SIG-M5 (cell line): Measurements from ENCODE around the gene TMA7.
"Not testable (repeated sequence)": the region's sequence is repeated elsewhere in the genome, so short reads cannot be mapped to it uniquely, and the experiment has no call there.

Experiments used
- DNase-seq: peaks from one replicate; lab custom pipeline; 2025; lab: John Stamatoyannopoulos, UW

The TMA7 gene

DNA sequence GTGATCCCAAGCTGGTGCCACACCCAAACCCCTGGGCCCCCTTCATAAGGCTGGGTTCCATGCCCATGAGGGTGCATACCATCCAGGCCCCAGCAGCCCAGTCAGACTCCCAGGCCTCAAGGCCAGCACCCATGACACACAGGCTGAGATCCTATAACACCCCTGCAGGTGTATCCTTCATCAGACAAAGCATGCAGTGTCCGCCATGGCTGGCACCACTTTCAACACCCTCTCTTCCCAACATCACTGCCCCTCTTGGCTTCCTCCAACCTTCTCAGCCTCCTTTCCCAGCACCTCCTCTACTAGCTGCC is 3.6 kb upstream of the TMA7 start:
- DNase-seq = no peak

DNA sequence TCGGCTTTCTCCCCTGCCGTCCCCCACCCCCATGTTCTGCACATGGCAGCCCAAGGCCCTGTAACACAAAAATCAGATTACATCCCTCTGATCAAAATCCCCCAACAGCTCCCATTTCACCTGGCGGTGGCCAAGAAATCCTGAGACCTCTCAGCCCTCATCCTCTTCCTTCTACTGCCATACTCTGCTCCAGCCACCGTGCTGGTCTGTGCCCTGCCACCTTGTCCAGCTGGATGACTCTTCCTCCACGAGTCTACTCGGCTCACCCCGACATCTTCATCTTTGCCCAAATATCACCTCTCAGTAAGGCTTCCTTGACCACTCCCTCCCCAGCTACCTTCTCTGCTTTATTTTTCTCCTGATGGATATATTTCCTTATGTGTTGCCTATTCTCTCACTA is 3.2 kb upstream of the TMA7 start:
- DNase-seq = no peak

DNA sequence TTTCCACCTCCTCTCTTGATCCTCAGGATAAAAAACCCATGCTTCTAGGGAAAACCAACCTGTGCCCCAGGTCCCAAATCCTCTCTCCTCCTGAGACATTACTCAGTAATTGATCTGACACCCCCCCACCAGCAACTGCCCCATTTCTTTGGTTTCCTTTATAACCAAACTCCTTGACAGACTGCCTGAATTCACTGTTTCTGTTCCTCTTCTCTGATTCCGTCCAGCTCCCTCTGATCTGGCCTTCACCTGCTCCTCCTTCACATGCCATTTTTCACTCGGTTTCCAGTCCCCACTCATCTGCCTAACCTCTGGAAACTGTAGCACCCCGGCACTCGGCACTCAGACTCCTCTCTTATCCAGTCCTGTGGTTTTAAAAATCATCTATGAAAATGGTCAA is 2.2 kb upstream of the TMA7 start:
- DNase-seq = no peak

DNA sequence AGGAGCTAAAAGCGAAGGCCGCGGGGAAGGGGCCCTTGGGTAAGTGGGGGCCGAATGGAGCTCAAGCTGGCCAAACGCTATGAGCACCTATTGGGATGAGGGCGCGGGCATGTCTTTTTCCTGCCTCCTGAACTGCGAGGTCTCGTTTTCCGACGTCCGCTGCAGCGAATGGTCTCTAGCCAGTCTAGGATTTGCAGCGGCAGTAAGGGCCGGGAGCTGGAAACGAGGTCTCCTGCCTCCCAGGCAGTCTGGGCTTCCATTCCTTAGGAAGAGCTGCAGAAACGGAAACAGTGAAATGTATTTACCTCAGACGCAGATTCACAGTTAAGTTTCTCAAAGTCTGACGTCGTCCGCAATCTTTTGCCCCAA is 517 bp downstream of the TMA7 start:
- DNase-seq = no peak

DNA sequence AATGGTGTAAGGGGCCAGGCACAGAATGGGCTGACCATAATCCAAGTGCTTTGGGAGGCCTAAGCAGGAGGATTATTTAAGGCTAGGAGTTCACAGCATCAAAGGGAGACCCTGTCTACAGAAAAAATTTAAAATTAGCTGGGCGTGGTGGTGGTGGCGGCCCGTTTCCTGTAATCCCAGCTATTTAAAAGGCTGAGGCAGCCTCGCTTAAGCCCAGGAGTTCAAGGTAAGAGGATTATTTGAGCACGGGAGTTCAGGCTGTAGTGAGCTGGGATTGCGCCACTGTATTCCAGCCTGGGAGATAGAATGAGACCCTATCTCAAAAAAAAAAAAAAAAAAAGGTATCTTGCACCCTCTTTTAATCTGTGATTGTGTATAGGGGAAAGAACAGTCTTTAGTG is 1.9 kb downstream of the TMA7 start:
- DNase-seq = no peak

DNA sequence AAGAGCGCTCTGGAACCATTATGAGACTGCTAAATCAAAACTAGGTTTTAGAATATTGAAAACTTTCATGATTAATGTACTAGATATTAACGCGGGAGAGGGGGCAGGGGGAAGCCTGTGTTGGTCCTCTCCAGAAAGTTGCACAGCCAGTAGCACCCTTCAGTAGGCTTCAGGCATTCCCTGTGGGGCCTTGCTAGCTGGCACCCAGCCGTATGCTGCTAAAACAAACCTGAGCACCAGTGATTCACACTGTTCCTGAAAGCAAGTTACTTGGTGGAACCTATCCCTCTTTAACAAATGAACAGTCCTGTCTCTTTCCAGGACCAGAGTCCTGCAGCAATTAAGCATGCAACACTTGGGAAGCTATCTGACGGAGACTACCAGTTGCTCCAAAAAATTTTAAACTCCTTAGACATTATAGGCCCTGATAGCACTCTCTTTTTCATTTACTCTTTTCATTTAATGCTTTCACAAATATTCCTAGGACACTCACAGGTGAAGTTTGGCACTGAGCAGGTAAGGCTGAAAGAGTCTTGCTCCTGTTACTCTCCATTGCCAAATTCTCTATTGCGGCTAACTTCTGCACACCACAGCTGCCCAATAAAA is 5.3 kb downstream of the TMA7 start:
- DNase-seq = no peak

DNA sequence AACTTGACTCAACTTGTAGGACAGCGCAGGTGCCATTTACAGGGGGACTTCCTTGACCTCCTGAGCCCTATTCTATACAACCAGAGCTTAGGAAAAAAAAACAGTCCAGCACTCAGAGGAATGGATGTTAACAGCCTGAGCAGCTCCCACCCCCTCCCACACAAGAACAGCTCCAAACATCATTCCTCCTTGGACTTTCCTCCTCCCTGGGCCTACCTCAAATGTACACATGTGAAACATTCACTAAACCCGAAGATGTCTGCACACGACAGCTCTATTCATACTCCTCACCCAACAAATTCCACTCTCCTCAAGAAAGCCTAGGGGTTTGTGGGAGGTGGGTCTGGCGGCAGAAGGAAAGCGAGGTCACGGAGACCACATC is 6.0 kb downstream of the TMA7 start:
- DNase-seq = no peak

DNA sequence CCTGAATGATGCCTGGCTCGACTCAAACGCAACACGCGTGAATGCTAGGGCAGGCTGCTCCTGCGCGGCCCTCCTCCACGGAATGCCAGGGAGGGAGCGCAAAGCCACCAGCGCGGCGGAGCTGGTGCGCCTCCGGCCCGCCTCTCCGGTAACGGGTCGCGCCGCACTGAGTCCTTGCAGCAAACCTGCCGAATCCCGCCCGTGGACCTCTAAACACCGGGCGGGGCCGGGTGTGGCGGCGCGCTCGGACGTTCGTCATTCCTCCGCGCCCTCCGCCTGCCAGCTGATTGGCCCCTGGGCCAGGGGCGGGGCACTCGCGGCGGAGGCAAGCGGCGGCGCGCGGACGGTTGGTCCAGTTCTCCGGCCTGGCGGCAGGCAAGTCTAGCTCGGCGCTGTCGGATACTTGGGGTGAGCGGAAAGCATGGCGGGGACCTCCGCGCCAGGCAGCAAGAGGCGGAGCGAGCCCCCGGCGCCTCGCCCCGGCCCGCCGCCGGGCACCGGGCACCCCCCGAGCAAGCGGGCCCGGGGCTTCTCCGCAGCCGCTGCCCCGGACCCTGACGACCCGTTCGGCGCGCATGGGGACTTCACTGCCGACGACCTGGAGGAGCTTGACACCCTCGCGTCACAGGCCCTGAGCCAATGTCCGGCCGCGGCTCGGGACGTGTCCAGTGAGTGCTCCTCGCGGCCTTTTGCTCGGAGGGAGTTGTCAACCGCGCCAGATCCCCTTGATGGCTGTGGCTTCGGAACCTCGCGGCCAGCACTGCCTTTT is 6.6 kb downstream of the TMA7 start, which contains the start of gene ATRIP:
ATRIP (plus strand) TSS at position 313 of the 769 bp plus-strand sequence; CDS start at position 422, 109 bp downstream.
- peak; percentile 19 for DNase-seq

DNA sequence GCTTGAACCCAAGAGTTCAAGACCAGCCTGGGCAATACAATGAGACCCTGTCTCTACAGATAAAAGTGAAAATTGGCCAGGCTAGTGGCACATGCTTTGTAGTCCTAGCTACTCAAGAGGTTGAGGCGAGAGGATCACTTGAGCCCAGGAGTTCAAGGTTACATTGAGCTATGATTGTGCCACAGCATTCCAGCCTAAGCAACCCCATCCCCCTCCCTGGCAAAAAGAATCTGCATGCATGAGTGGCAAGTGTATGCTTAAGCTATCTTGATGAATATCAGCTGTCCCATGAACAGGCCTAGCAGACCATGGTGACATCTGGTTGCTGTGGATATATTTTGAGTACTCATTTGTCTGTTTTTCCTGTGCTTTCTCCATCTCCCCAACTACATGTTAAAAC is 11.2 kb downstream of the TMA7 start:
- no peak for DNase-seq

DNA sequence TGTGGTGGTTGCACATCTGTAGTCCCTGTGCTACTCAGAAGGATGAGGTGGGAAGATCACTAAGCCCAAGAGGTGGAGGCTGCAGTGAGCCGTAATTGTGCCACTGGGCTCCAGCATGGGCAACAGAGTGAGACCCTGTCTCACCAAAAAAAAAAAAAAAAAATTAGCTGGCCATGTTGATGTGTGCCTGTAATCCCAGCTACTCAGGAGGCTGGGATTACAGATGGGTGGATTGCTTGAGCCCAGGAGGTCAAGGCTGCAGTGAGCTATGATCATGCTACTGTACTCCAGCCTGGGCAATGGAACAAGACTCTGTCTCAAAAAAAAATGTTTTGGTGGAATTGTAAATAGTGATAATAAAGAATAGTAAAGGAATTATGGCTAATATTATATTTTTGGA is 16.4 kb downstream of the TMA7 start:
- DNase-seq = no peak

DNA sequence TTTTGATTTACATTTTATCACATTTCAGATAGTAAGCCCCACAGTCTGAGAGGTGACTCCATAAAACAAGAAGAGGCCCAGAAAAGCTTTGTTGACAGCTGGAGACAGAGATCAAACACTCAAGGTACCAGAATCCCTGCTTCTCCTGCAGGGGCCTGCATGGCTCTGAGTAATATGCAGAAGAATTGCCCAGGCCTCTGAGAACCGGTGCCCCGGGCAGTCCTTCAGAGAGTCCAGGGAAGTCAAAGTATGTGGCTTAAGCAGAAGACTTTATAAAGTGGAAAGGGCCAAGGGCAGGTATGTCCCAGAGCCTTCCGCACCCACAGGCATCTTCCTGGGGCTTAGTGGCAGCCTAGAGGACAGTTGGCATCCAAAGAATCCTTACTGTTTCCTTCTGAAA is 19.3 kb downstream of the TMA7 start:
- DNase-seq = no peak

DNA sequence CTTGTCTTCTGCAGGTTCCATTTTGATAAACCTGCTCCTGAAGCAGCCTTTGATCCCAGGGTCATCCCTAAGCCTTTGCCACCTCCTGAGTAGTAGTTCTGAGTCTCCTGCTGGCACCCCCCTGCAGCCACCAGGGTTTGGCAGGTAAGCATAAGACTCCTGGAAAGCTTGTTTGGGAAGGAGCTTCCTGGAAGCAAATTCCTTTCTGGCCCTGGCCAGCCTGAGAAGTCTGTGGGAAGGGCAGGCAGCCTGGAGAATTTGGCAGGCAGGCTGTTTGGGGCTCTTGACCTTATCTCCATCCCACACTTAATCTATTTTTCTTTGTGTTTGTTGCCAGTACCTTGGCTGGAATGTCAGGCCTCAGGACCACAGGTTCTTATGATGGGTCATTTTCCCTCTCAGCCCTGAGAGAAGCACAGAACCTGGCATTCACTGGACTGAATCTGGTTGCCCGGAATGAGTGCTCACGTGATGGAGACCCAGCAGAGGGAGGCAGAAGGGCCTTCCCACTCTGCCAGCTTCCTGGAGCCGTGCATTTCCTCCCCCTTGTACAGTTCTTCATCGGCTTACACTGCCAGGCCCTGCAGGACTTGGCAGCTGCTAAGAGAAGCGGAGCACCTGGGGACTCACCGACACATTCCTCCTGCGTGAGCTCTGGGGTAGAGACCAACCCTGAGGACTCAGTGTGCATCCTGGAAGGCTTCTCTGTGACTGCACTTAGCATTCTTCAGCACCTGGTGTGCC is 19.9 kb downstream of the TMA7 start:
- no peak for DNase-seq

DNA sequence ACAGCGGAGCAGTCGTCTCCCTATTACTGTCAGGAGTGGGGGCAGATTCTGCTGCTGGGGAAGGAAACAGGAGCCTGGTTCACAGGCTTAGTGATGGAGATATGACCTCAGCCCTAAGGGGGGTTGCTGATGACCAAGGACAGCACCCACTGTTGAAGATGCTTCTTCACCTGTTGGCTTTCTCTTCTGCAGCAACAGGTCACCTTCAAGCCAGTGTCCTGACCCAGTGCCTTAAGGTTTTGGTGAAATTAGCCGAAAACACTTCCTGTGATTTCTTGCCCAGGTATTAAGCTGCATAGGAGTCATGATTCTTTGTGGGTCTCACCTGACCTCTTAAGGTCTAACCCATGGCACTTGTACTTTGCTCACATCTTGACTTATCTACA is 20.5 kb downstream of the TMA7 start:
- no peak for DNase-seq

DNA sequence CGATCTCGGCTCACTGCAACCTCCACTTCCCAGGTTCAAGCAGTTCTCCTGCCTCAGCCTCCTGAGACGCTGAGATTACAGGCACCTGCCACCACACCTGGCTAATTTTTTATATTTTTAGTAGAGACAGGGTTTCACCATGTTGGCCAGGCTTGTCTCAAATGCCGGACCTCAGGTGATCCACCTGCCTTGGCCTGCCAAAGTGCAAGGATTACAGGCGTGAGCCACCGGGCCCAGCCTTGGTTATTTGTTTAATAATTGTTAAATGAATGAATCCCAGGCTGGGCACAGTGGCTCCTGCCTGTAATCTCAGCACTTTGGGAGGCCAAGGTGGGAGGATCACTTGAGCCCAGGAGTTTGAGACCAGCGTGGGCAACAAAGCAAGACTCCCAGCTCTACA is 21.7 kb downstream of the TMA7 start:
- not testable (repeated sequence) for DNase-seq

DNA sequence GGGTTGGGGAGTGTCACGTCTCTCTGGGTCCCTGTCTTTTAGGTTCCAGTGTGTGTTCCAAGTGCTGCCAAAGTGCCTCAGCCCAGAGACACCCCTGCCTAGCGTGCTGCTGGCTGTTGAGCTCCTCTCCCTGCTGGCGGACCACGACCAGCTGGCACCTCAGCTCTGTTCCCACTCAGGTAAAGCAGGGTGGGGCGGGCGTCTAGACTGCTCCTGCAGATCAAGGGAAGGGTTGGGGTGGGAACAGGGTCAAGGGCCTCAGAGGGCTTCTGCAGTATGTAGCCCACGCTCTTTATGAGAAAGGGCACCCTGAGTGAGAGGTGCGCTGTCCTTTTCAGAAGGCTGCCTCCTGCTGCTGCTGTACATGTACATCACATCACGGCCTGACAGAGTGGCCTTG is 23.6 kb downstream of the TMA7 start:
- no peak for DNase-seq

DNA sequence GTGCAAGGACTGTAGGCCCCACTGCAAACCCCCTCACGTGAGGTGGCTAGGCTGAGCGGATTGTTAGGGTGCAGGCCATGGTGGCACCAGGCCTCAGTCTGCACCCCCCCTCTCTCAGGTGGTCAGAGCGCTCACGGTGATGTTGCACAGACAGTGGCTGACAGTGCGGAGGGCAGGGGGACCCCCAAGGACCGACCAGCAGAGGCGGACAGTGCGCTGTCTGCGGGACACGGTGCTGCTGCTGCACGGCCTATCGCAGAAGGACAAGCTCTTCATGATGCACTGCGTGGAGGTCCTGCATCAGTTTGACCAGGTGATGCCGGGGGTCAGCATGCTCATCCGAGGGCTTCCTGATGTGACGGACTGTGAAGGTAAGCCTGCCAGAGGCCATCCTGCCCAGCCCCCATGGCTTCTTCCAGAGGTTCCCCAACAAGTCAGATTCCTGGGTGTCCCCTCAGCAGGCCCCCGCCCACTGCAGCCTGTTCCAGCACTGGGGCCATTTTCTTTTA is 24.7 kb downstream of the TMA7 start:
- no peak for DNase-seq

DNA sequence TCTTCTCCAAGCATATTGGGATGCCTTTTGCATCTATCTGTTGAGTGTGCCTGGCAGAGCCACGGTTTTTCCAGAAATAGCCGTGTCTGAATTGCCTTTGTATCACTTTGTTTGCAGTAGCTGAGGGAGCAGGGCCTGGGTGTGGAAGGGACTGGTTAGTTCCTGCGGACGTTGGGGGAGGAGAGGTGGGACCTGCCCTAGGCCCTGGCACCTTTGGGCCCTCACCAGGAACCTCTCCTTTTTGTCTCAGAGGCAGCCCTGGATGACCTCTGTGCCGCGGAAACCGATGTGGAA is 25.1 kb downstream of the TMA7 start:
- no peak for DNase-seq

DNA sequence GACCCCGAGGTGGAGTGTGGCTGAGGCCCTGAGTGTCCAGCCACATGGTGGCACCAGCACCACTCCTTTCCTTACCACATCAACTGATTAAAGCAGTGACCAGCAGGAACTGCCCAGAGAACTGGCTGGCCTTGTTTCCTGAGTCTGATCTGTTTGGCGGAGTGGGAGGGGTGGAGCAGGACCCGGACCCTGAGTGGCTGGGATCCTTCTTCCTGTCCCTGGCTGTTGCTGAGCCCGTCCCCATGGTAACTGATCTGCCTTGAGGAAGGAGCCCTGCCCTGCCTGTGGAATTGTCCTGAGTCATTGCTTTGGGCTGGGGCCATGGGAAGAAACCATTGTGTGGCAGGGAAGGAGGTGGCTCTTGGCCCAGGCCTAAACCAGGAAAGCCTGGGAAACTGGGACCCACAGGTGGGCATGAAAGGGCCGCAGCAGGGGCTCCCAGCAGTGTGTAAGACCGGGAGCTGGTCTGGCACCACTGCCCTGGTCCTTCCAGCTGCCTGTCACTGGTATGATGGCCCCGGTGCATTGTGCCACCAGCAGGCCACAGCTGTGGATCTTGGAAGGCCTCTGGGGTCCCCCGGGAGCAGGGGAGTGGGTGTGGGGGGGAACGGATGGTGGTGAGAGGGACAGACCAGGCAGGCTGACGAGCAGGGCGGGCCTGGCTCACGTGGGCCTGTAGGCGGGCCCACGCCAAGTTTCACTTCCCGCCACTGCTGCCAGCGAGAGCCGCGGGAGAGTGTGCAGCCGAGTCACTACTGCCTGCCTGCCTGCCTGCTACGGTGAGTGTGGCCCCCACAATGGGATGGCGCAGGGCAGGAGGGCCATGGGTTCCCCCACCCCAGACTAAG is 25.7 kb downstream of the TMA7 start:
- peak; percentile 51 for DNase-seq

DNA sequence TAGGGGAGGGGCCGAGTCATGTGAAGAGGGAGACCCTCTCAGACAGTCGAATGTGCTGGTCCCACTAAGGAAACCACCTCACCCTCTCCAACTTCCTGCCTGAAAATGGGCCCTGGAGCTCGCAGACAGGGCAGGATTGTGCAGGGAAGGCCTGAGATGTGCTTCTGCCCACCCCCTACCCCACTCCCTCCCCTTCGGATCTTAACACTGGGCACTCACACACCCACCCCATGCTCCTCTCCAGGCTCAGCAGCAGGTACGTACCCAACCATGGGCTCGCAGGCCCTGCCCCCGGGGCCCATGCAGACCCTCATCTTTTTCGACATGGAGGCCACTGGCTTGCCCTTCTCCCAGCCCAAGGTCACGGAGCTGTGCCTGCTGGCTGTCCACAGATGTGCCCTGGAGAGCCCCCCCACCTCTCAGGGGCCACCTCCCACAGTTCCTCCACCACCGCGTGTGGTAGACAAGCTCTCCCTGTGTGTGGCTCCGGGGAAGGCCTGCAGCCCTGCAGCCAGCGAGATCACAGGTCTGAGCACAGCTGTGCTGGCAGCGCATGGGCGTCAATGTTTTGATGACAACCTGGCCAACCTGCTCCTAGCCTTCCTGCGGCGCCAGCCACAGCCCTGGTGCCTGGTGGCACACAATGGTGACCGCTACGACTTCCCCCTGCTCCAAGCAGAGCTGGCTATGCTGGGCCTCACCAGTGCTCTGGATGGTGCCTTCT is 26.5 kb downstream of the TMA7 start:
- no peak for DNase-seq

DNA sequence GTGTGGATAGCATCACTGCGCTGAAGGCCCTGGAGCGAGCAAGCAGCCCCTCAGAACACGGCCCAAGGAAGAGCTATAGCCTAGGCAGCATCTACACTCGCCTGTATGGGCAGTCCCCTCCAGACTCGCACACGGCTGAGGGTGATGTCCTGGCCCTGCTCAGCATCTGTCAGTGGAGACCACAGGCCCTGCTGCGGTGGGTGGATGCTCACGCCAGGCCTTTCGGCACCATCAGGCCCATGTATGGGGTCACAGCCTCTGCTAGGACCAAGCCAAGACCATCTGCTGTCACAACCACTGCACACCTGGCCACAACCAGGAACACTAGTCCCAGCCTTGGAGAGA is 27.0 kb downstream of the TMA7 start:
- no peak for DNase-seq

DNA sequence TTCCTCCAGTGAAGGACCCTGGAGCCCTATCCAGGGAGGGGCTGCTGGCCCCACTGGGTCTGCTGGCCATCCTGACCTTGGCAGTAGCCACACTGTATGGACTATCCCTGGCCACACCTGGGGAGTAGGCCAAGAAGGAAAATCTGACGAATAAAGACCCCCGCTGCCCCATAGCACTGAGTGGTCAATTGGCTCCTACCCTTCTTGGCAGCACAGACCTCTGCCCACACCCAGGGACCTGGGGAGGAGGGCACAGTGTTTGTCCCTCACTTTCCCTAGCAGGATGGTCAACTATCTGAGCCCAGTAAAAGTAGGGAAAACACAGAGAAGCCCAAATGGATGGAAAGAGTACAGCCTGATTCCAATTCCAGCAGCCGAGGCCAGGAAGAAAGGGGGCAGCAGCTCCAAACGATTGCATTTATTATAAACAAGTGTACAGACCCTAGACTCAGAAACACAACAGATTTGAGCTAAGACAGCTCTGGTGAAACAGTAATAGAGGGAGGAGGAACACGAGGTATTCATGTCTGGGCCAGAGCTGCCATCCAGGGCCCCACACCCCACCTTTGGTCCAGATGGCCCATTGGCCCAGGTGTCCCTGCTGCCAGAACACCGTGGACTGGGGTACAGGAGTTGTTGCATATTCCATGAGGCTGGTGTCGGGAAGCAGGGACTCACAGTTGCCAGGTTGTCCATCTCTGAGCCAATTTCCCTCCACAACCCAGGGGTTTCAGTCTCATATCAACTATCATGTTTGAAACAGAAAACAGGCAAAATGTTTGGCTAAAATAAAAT is 27.6 kb downstream of the TMA7 start:
- no peak for DNase-seq
